ENCODE results near the gene CDC42EP3. TPM values are rescaled to one million over a fixed set of nuclear protein-coding genes. Genes with fewer than 3 reads are reported as not detected.
A peak's percentile ranks its signal among the peaks of the same experiment; 100 is the strongest.

The CDC42EP3 gene
- total RNA-seq, 1 donor, result 22.9 TPM

DNA sequence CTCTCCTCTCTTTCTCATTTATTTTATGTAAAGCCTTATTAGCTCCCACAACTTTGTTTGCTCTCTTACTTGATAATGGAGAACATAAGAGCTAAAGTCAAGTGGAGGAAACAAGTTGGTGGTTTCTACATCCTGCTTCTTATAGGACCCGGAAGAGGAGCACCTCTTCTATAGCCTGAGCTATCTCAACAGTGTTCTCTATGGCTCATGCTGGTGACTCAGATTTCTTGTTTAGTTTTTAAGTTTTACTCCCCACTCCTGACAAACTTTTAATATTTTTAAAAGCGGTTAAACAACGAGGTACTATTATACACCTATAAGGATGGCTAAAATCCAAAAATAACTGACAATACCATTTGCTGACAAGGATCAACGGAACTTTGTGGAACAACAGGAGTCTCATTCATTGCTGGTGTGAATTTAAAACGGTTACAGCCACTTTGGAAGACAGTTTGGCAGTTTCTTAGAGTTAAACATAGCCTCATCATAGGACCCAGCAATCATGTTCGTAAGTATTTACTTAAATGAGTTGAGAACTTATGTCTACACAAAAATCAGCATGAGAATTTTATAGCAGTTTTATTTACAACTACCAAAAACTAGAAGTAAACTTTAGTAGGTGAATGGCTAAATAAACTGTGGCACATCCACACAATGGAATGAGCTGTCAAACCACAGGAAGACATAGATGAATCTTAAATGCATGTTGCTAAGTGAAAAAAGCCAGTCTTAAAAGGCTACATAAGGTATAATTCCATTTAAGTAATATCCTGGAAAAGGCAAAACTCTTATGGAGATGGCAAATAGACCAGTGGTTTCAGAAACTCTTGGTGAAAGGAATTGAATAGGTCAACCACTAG lies 12.7 kb upstream of the CDC42EP3 start:
- DNase-seq (ENCODE audit: low read depth in 2 of 3, low spot score in 2 of 3), result peak in 2 of 3 donors; percentile 7 to 60

GRCh38 chr2:37683241-37683640 lies 11.8 kb upstream of the CDC42EP3 start:
- DNase-seq (ENCODE audit: low read depth in 2 of 3, low spot score in 2 of 3), result no peak

DNA sequence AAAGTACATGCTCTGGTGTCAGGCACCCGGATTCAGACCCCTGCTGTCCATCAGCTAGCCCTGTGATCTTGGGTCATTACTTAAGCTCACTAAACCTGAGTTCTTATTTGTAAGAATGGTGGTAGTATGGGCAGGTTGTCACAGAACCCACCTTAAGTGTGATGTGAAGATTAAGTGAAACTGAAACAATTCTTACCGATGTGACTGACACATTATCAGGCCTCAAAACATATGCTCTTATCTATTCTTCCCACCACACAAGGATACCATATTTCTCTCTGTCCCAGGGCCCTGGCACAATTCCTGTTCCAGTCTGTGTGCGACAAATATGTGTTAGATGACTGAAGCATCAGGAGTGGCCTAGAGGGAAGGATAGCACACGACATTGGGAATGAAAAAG lies 11.0 kb upstream of the CDC42EP3 start:
- no peak for DNase-seq (ENCODE audit: low read depth in 2 of 3, low spot score in 2 of 3)

DNA sequence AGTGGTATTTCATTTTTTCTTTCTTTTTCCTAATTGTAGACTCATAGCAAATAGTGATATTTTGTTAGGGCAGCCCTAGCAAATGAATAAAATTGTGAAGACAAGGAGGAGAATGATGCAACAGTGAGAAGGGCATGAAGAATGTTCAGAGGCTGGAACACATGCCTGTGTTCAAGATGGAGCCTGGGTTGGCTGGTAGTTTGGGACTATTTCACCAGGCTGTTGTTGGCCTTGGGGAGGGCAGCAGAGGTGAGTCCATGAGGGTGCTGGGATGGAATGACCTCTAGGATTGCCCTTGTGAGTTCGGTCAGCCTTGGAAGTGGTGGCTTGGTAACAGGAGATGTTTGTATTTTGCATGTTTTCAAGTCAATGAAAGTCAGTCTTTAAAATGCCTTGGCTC lies 10.1 kb upstream of the CDC42EP3 start:
- DNase-seq (ENCODE audit: low read depth in 2 of 3, low spot score in 2 of 3), result no peak

GRCh38 chr2:37679072-37679695 lies 7.7 kb upstream of the CDC42EP3 start:
- DNase-seq (ENCODE audit: low read depth in 2 of 3, low spot score in 2 of 3), result no peak

GRCh38 chr2:37676274-37676673 lies 4.8 kb upstream of the CDC42EP3 start:
- DNase-seq (ENCODE audit: low read depth in 2 of 3, low spot score in 2 of 3), result no peak

- no peak for DNase-seq (ENCODE audit: low read depth in 2 of 3, low spot score in 2 of 3)
These were observed 3.5 kb upstream of the CDC42EP3 start for GRCh38 chr2:37674946-37675345.

GRCh38 chr2:37672870-37673184 lies 1.4 kb upstream of the CDC42EP3 start:
- no peak for DNase-seq (ENCODE audit: low read depth in 2 of 3, low spot score in 2 of 3)

- DNase-seq (ENCODE audit: low read depth in 2 of 3, low spot score in 2 of 3), result peak in 2 of 3 donors; percentile 88 to 92
These were observed 845 bp upstream of the CDC42EP3 start for GRCh38 chr2:37672104-37672869.

DNA sequence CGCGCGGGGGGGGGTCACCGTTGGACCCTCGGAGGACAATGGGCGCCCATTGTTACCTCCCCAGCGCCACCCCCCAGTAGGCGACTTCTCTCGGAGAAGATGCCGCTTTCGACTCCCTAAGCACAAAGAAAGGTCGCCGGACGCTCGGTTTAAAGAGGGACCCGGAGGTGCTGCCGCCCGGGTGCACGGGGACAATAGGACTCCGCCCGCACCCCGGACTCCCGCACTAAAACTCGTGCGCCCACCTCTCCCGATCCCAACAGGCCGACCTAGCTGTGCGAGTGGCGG lies 318 bp upstream of the CDC42EP3 start:
- DNase-seq (ENCODE audit: low read depth in 2 of 3, low spot score in 2 of 3), result no peak

GRCh38 chr2:37670378-37671008 lies 949 bp downstream of the CDC42EP3 start:
- no peak for DNase-seq (ENCODE audit: low read depth in 2 of 3, low spot score in 2 of 3)

GRCh38 chr2:37669446-37669845 lies 2.0 kb downstream of the CDC42EP3 start:
- no peak for DNase-seq (ENCODE audit: low read depth in 2 of 3, low spot score in 2 of 3)

DNA sequence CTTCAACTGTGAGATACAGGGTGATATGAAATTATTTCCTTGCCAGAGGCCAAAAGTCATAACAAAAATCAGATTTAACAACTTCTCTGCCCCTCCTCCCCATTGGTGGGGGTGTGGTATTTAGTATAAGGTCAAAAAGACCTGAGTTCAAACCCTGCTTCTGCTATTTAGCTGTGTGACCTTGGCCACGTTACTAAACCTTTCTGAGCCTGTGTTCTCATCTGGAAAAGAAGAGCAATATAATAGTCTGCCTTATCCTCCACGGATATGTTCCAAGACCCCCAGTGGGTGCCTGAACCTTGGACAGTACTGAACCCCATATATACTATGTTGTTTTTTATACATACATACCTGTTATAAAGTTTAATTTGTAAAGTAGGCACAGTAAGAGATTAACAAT lies 3.7 kb downstream of the CDC42EP3 start:
- DNase-seq (ENCODE audit: low read depth in 2 of 3, low spot score in 2 of 3), result no peak

- no peak for DNase-seq (ENCODE audit: low read depth in 2 of 3, low spot score in 2 of 3)
These were observed 4.7 kb downstream of the CDC42EP3 start for GRCh38 chr2:37666772-37667171.

- peak in 1 of 3 donors; percentile 33 for DNase-seq (ENCODE audit: low read depth in 2 of 3, low spot score in 2 of 3)
These were observed 5.7 kb downstream of the CDC42EP3 start for GRCh38 chr2:37665604-37666362.

DNA sequence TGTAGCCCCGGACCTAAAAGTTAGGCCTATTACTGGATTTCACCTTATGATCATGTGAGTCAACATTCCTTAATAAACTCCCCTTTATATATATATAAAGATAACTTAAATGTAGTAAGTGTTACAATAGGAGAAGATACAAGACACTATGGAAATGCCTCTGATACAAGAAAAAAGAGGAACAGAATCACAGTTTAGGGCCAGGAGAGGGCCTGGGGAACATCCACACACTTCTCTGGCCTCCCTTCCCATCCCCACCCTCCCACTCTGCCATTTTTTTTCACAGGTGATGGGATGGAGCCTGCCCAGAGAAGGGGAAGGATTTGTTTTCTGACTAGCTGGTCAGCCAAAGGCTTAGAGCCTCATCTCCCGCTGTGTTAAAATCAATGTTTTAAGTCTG lies 6.4 kb downstream of the CDC42EP3 start:
- no peak for DNase-seq (ENCODE audit: low read depth in 2 of 3, low spot score in 2 of 3)

GRCh38 chr2:37664231-37664643 lies 7.2 kb downstream of the CDC42EP3 start:
- no peak for DNase-seq (ENCODE audit: low read depth in 2 of 3, low spot score in 2 of 3)

- no peak for DNase-seq (ENCODE audit: low read depth in 2 of 3, low spot score in 2 of 3)
These were observed 8.1 kb downstream of the CDC42EP3 start for GRCh38 chr2:37663390-37663789.

DNA sequence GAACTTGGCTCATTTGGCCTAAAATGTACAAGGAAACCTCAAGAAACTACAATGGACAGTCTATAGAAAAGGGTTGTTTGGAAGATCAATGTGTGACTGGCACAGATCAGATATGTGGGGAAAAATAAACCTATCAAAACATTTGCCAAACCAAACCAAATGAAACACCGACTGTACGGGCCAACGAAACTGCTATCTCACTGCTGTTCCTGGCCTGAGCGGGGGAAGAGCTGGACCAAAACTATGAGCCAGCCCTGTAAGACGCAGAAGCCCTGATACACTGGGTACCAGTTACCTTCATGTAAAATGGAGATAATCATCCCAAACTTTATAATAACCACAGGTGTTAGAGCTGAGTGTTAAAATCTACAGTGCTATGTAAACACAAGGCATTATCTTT lies 11.7 kb downstream of the CDC42EP3 start:
- no peak for DNase-seq (ENCODE audit: low read depth in 2 of 3, low spot score in 2 of 3)

- DNase-seq (ENCODE audit: low read depth in 2 of 3, low spot score in 2 of 3), result no peak
These were observed 12.8 kb downstream of the CDC42EP3 start for GRCh38 chr2:37658682-37659081.

DNA sequence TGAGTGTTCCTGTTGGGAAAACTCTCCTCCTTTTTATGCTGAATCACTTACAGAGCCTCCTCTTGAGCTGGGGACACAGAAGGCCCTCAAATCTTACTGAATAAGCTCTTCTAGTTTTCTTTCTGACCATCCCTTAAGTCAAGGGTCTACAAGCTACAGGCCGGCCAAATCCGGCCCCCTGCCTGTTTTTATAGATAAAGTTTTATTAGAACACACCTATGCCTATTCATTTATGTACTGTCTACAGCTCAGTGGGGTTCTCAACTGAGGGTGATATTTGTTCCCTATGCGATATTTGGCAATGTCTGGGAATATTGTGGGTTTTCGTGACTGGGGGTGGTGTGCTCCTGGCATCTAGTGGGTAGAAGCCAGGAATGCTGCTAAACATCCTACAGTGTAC lies 14.0 kb downstream of the CDC42EP3 start:
- no peak for DNase-seq (ENCODE audit: low read depth in 2 of 3, low spot score in 2 of 3)
